HG03442 (cell line): ENCODE measurements around the gene RGS7.
A peak's percentile ranks its signal among the peaks of the same experiment; 100 is the strongest.

Experiments used
- ATAC-seq: cut with Tn5 transposase; IDR thresholded peaks from one replicate; pipeline ENCODE4 v1.9.1; 2021; ENCODE audit warnings: mild to moderate bottlenecking, moderate library complexity; ENCODE audit not compliant: unreplicated experiment

RGS7 gene

GRCh38 chr1:240866724-240867123 is 490.3 kb downstream of the RGS7 start:
- ATAC-seq = no peak

GRCh38 chr1:240860023-240860422 is 497.0 kb downstream of the RGS7 start:
- no peak for ATAC-seq

GRCh38 chr1:240854367-240854766 is 502.6 kb downstream of the RGS7 start:
- ATAC-seq = no peak

GRCh38 chr1:240847325-240847724 is 509.7 kb downstream of the RGS7 start:
- ATAC-seq = no peak

GRCh38 chr1:240844486-240844885 is 512.5 kb downstream of the RGS7 start:
- ATAC-seq = no peak

- no peak for ATAC-seq
Observed at GRCh38 chr1:240843798-240844197, 513.2 kb downstream of the RGS7 start.

GRCh38 chr1:240836271-240836670 is 520.7 kb downstream of the RGS7 start:
- ATAC-seq = no peak

- no peak for ATAC-seq
Observed at GRCh38 chr1:240835291-240835690, 521.7 kb downstream of the RGS7 start.

- no peak for ATAC-seq
Observed at GRCh38 chr1:240833075-240833474, 523.9 kb downstream of the RGS7 start.

GRCh38 chr1:240831922-240832321 is 525.1 kb downstream of the RGS7 start:
- no peak for ATAC-seq

- ATAC-seq = no peak
Observed at GRCh38 chr1:240831191-240831631, 525.8 kb downstream of the RGS7 start.

GRCh38 chr1:240829487-240829886 is 527.5 kb downstream of the RGS7 start:
- no peak for ATAC-seq

- ATAC-seq = no peak
Observed at GRCh38 chr1:240827786-240828185, 529.2 kb downstream of the RGS7 start.

- ATAC-seq = no peak
Observed at GRCh38 chr1:240824238-240824637, 532.8 kb downstream of the RGS7 start.

- no peak for ATAC-seq
Observed at GRCh38 chr1:240823357-240823756, 533.6 kb downstream of the RGS7 start.

- ATAC-seq = no peak
Observed at GRCh38 chr1:240821925-240822324, 535.1 kb downstream of the RGS7 start.

- ATAC-seq = peak; percentile 43
Observed at GRCh38 chr1:240820816-240821215, 536.2 kb downstream of the RGS7 start.

- ATAC-seq = no peak
Observed at GRCh38 chr1:240816472-240816871, 540.5 kb downstream of the RGS7 start.

- ATAC-seq = no peak
Observed at GRCh38 chr1:240813720-240814119, 543.3 kb downstream of the RGS7 start.

GRCh38 chr1:240811256-240811655 is 545.7 kb downstream of the RGS7 start:
- ATAC-seq = no peak

- ATAC-seq = no peak
Observed at GRCh38 chr1:240808381-240808780, 548.6 kb downstream of the RGS7 start.

- ATAC-seq = no peak
Observed at GRCh38 chr1:240806200-240806745, 550.7 kb downstream of the RGS7 start.

- no peak for ATAC-seq
Observed at GRCh38 chr1:240804475-240804874, 552.5 kb downstream of the RGS7 start.
